NOMO-1 (cell line): Measurements from ENCODE around the gene RABEP2.
A peak's percentile ranks its signal among the peaks of the same experiment; 100 is the strongest.
"Not testable (repeated sequence)": the region's sequence is repeated elsewhere in the genome, so short reads cannot be mapped to it uniquely, and the experiment has no call there.

ENCODE experiments used
- DNase-seq, 2 experiments: peaks; one replicate each; lab custom pipeline; 2025; ENCODE audit not compliant: unreplicated experiment in 2 of 2; lab: John Stamatoyannopoulos, UW

Gene RABEP2

GRCh38 chr16:28932339-28933141 lies 7.5 kb upstream of the RABEP2 start:
- DNase-seq, result no peak

GRCh38 chr16:28931801-28932225 lies 6.8 kb upstream of the RABEP2 start, which contains the start of gene CD19:
TSS of gene CD19 (plus strand) at chr16:28931971. CDS start at chr16:28932001, 30 bp downstream.
- no peak for DNase-seq

- peak; percentile 8 to 14 for DNase-seq
These were observed 5.6 kb upstream of the RABEP2 start for GRCh38 chr16:28930652-28931051.

GRCh38 chr16:28930203-28930602 lies 5.2 kb upstream of the RABEP2 start:
- no peak for DNase-seq

GRCh38 chr16:28927815-28928214 lies 2.8 kb upstream of the RABEP2 start:
- DNase-seq, result no peak

- not testable (repeated sequence) for DNase-seq
These were observed 1.2 kb upstream of the RABEP2 start for GRCh38 chr16:28926284-28926683.

- peak; percentile 82 to 85 for DNase-seq
These were observed 569 bp upstream of the RABEP2 start for GRCh38 chr16:28925386-28926228.

- DNase-seq, result no peak
These were observed 658 bp downstream of the RABEP2 start for GRCh38 chr16:28924399-28924761.

GRCh38 chr16:28923652-28924398 lies 1.2 kb downstream of the RABEP2 start:
- peak; percentile 87 to 91 for DNase-seq

GRCh38 chr16:28923231-28923587 lies 1.8 kb downstream of the RABEP2 start:
- DNase-seq, result no peak

GRCh38 chr16:28918698-28919097 lies 6.3 kb downstream of the RABEP2 start:
- no peak for DNase-seq

GRCh38 chr16:28917095-28917494 lies 7.9 kb downstream of the RABEP2 start:
- DNase-seq, result no peak

- DNase-seq, result no peak
These were observed 9.9 kb downstream of the RABEP2 start for GRCh38 chr16:28915181-28915580.

GRCh38 chr16:28913946-28914724 lies 10.9 kb downstream of the RABEP2 start:
- no peak for DNase-seq

- no peak for DNase-seq
These were observed 12.5 kb downstream of the RABEP2 start for GRCh38 chr16:28912558-28912957.

GRCh38 chr16:28910086-28911031 lies 14.7 kb downstream of the RABEP2 start:
- no peak for DNase-seq

- no peak for DNase-seq
These were observed 19.2 kb downstream of the RABEP2 start for GRCh38 chr16:28905800-28906372.

GRCh38 chr16:28905229-28905754 lies 19.7 kb downstream of the RABEP2 start:
- no peak for DNase-seq

- no peak for DNase-seq
These were observed 20.2 kb downstream of the RABEP2 start for GRCh38 chr16:28904828-28905227.
